Measurements from ENCODE around the gene HMOX1.
"Not testable (repeated sequence)": the region's sequence is repeated elsewhere in the genome, so short reads cannot be mapped to it uniquely, and the experiment has no call there.

The HMOX1 gene

GRCh38 chr22:35437049-35437448, 56.2 kb downstream of the HMOX1 start:
- no peak for DNase-seq

- DNase-seq = not testable (repeated sequence)
These were observed 57.9 kb downstream of the HMOX1 start for GRCh38 chr22:35438673-35439364.

GRCh38 chr22:35439365-35439717, 58.4 kb downstream of the HMOX1 start:
- DNase-seq = no peak

GRCh38 chr22:35440129-35440528, 59.2 kb downstream of the HMOX1 start:
- DNase-seq = no peak

- DNase-seq = no peak
These were observed 60.7 kb downstream of the HMOX1 start for GRCh38 chr22:35441489-35442100.

GRCh38 chr22:35442471-35442870, 61.6 kb downstream of the HMOX1 start:
- DNase-seq = no peak

GRCh38 chr22:35443338-35443737, 62.4 kb downstream of the HMOX1 start:
- DNase-seq = no peak

Data from activated T-cell treated with anti-CD3 and anti-CD28 coated beads, Interleukin-2, amount 50 U/mL, for 1 hour (primary cell).